Neuron (in vitro differentiated cells): ENCODE results near the gene ANKRA2.

Experiments used
- H2AFZ ChIP-seq: one replicate; pipeline ENCODE4 v1.6.1; 2013; ENCODE audit warnings: low read depth, mild to moderate bottlenecking, inconsistent platforms, low read length, moderate library complexity
- H3K27me3 ChIP-seq: one replicate; pipeline ENCODE4 v1.6.1; 2013; ENCODE audit warnings: low read length; ENCODE audit not compliant: insufficient read depth
- H3K36me3 ChIP-seq: one replicate; pipeline ENCODE4 v1.6.1; 2013; ENCODE audit warnings: low read length; ENCODE audit not compliant: insufficient read depth
- H3K4me1 ChIP-seq: one replicate; pipeline ENCODE4 v1.6.1; 2013; ENCODE audit warnings: low read length; ENCODE audit not compliant: insufficient read depth
- H3K4me3 ChIP-seq: 2 replicates; pipeline ENCODE4 v1.5.1; 2013; ENCODE audit warnings: mild to moderate bottlenecking, low read length, moderate library complexity
- H3K9me3 ChIP-seq: one replicate; pipeline ENCODE4 v1.6.1; 2013; ENCODE audit warnings: low read length

ANKRA2 gene, protein sequence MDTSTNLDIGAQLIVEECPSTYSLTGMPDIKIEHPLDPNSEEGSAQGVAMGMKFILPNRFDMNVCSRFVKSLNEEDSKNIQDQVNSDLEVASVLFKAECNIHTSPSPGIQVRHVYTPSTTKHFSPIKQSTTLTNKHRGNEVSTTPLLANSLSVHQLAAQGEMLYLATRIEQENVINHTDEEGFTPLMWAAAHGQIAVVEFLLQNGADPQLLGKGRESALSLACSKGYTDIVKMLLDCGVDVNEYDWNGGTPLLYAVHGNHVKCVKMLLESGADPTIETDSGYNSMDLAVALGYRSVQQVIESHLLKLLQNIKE

GRCh38 chr5:73565139-73565968 is at the start of gene ANKRA2, which contains the start of gene UTP15:
Gene ANKRA2 (minus strand): TSS chr5:73565639. CDS start chr5:73562881, 2,758 bp downstream.
Gene UTP15 (plus strand): TSS chr5:73565743. CDS start chr5:73567345, 1,602 bp downstream.
- Histone ChIP-seq H3K36me3 (peaks cover 21% of the 10 kb centered on the region), H3K4me1 (peaks cover 23% of the 10 kb centered on the region), H2AFZ (peak within 1 kb of the TSS; percentile 88), H3K4me3 (peak within 1 kb of the TSS; percentile 91), H3K27me3 (no peaks in the 10 kb centered on the region), H3K9me3 (no peaks in the 10 kb centered on the region)

- Histone ChIP-seq H3K9me3 (no peaks in the 10 kb centered on the region), H3K4me1 (no peaks in the 10 kb centered on the region), H3K36me3 (no peaks in the 10 kb centered on the region), H2AFZ (no peak overlapping the region), H3K4me3 (no peak overlapping the region), H3K27me3 (peaks cover 25% of the 10 kb centered on the region)
These were observed 49.6 kb upstream of the ANKRA2 start for GRCh38 chr5:73615085-73615484.

DNA sequence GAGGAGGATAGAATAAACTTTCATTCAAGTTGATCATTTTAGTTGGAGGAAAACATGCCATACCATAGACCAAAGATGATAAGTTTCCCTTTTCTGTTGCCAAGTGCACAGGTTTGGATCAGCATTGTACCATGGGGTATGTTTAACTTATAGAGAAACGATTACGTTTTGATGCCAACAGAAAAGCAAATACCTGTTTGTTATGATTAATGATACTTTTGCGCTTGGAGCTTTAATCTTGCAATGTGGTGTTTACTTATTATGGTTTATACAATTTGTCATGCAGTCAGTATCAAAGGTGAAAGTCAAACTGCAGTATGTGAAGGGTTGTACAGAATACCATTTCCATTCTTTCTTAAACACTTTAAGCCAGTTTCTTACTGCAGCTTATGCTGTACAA is 47.4 kb upstream of the ANKRA2 start:
- H3K9me3 ChIP-seq: no peaks in the 10 kb centered on the region
- H3K27me3 ChIP-seq: peaks cover 15% of the 10 kb centered on the region
- no peaks in the 10 kb centered on the region for H3K36me3 ChIP-seq
- no peak overlapping the region for H2AFZ ChIP-seq
- no peaks in the 10 kb centered on the region for H3K4me1 ChIP-seq
- H3K4me3 ChIP-seq: no peak overlapping the region

- Histone ChIP-seq H3K9me3 (no peaks in the 10 kb centered on the region), H2AFZ (no peak overlapping the region), H3K4me3 (no peak overlapping the region), H3K4me1 (no peaks in the 10 kb centered on the region), H3K36me3 (no peaks in the 10 kb centered on the region), H3K27me3 (peaks cover 6% of the 10 kb centered on the region)
These were observed 41.8 kb upstream of the ANKRA2 start for GRCh38 chr5:73607228-73607627.

DNA sequence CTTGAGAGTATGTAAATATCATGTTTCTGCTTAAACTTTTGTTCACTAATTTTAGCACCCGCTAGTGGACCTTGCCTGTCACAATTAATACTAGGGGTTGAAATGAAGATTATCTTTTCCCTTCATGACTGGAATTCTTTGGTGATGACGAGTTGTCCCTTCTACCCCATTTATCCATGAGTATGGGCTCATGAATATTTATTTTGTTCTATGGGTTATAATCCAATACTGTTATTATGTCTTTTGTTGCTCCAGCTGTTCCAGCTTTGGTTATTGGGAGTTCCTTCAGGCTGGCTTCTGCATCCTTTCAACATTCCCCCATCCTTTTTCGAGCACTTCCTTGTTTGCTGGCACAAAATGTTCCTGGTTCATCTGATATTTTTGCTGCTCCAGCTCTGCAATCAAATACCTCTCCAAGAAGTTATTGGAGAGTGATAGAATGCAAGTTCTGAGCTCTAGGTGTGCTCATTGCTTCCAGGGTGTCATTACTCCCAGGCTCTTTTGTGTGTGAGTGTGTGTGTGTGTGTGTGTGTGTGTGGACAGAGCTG is 40.8 kb upstream of the ANKRA2 start:
- H2AFZ ChIP-seq: no peak overlapping the region
- H3K9me3 ChIP-seq: no peaks in the 10 kb centered on the region
- H3K4me3 ChIP-seq: no peak overlapping the region
- no peaks in the 10 kb centered on the region for H3K4me1 ChIP-seq
- H3K36me3 ChIP-seq: no peaks in the 10 kb centered on the region
- no peaks in the 10 kb centered on the region for H3K27me3 ChIP-seq

GRCh38 chr5:73605223-73606087 is 40.0 kb upstream of the ANKRA2 start:
- Histone ChIP-seq H3K4me1 (no peaks in the 10 kb centered on the region), H3K36me3 (no peaks in the 10 kb centered on the region), H3K4me3 (no peak overlapping the region), H3K27me3 (no peaks in the 10 kb centered on the region), H2AFZ (no peak overlapping the region), H3K9me3 (no peaks in the 10 kb centered on the region)

DNA sequence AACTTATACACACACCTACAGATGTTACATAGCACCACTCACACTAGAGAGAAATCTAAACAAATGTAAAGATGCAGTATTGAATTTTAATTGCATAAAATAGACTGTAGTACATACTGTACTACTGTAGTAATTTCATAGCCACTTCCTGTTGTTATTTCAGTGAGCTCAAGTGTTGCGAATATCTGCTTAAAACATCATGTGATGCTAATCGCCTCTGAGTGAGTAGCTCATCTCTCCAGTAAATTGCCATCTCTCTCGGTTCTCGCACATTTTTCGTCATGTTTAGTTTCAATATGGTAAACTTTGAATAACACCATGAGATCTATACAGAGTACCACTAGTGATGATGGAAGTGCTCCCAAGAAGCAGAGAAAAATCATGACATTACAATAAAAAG is 38.6 kb upstream of the ANKRA2 start:
- H2AFZ ChIP-seq: no peak overlapping the region
- no peaks in the 10 kb centered on the region for H3K36me3 ChIP-seq
- H3K9me3 ChIP-seq: no peaks in the 10 kb centered on the region
- no peaks in the 10 kb centered on the region for H3K4me1 ChIP-seq
- no peaks in the 10 kb centered on the region for H3K27me3 ChIP-seq
- no peak overlapping the region for H3K4me3 ChIP-seq

DNA sequence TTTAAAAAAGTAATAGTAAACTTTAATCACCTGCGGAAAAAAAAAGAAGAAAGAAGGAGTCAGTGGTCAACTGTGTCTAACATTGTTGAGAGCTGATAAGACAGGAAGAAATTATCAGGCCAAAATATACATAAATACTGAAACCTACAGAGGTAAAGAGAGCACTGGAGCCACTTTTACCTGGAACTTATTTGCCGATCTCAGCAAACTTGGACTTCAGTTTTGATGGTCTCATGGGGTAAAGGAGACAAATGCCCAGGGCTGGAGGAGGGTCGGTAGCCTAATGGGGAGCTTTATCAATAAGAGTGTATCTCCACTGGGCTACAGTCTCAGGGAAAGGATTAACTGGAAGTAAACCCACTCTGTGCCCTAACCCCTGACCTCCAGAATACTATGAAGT is 33.9 kb upstream of the ANKRA2 start:
- Histone ChIP-seq H3K4me1 (no peaks in the 10 kb centered on the region), H3K9me3 (no peaks in the 10 kb centered on the region), H2AFZ (no peak overlapping the region), H3K36me3 (no peaks in the 10 kb centered on the region), H3K27me3 (no peaks in the 10 kb centered on the region), H3K4me3 (no peak overlapping the region)

DNA sequence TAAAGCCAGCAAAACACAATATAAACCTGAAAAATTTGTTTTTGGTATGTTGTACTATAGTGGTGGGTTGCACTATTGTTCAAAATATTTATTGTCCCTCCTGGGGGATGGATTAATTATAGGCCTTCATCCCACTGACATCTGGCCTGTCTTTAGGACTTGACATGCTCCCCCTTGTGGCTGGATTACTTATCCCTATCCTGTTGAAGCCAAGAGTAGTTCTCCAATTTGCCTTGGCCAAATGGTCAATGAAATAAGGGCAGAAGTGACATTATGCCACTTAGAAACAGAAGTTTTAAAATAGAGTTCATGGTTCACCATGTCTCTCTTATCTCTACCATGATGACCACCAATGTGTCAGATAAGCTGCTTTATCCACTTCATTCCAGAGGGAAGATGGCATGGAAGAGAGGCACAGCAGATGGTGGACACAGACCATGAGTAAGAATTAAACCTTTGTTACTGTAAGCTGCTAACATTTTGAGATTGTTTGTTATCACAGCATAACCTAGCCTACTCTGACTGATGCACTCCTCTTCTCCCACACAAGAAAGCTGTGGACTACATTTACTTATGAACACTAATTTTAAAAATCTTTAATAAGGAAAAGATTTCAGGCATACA is 31.4 kb upstream of the ANKRA2 start:
- H2AFZ ChIP-seq: no peak overlapping the region
- H3K4me1 ChIP-seq: no peaks in the 10 kb centered on the region
- no peak overlapping the region for H3K4me3 ChIP-seq

GRCh38 chr5:73592551-73592950 is 27.1 kb upstream of the ANKRA2 start:
- Histone ChIP-seq H3K36me3 (no peaks in the 10 kb centered on the region), H3K4me1 (no peaks in the 10 kb centered on the region), H2AFZ (no peak overlapping the region), H3K27me3 (no peaks in the 10 kb centered on the region), H3K4me3 (no peak overlapping the region), H3K9me3 (no peaks in the 10 kb centered on the region)

More for the DNA sequence above, 31.4 kb upstream of the ANKRA2 start:
- H3K36me3 ChIP-seq: no peaks in the 10 kb centered on the region
- no peaks in the 10 kb centered on the region for H3K9me3 ChIP-seq
- H3K27me3 ChIP-seq: no peaks in the 10 kb centered on the region

DNA sequence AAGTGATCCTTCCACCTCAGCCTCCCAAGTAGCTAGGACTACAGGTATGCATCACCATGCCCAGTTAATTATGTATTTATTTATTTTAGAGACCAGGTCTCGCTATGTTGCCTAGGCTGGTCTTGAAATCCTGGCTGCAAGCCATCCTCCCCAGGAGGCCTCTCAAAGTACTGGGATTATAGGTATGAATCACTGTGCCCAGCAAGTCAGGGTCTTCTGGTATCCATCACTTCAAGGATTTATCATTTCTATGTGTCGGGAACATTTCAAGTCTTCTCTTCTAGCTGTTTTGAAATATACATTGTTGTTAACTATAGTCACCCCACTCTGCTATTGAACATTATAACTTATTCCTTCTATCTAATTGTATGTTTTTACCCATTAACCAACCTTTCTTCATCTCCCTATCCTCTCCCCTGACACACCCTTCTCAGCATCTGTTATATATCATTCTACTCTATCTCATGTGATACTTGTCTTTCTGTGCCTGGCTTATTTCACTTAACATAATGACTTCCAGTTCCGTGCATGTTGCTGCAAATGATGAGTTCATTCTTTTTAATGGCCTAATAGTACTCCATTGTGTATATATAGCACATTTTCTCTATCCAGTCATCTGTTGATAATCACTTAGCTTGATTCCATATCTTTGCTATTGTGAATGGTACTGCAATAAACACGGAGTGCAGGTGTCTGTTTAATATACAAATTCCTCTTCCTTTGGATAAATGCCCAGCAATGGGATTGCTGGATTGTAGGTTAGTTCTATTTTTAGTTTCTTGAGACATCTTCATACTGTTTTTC is 26.5 kb upstream of the ANKRA2 start:
- Histone ChIP-seq H2AFZ (no peak overlapping the region), H3K36me3 (no peaks in the 10 kb centered on the region), H3K27me3 (no peaks in the 10 kb centered on the region), H3K4me1 (no peaks in the 10 kb centered on the region), H3K9me3 (no peaks in the 10 kb centered on the region), H3K4me3 (no peak overlapping the region)
